ENCODE measurements around the gene AGAP3. TPM values are rescaled to one million over a fixed set of nuclear protein-coding genes. Genes with fewer than 3 reads are reported as not detected.

Gene AGAP3
- polyA plus RNA-seq, 1 of the 3 experiments (the other 2 are of a cell fraction): 126 TPM

DNA sequence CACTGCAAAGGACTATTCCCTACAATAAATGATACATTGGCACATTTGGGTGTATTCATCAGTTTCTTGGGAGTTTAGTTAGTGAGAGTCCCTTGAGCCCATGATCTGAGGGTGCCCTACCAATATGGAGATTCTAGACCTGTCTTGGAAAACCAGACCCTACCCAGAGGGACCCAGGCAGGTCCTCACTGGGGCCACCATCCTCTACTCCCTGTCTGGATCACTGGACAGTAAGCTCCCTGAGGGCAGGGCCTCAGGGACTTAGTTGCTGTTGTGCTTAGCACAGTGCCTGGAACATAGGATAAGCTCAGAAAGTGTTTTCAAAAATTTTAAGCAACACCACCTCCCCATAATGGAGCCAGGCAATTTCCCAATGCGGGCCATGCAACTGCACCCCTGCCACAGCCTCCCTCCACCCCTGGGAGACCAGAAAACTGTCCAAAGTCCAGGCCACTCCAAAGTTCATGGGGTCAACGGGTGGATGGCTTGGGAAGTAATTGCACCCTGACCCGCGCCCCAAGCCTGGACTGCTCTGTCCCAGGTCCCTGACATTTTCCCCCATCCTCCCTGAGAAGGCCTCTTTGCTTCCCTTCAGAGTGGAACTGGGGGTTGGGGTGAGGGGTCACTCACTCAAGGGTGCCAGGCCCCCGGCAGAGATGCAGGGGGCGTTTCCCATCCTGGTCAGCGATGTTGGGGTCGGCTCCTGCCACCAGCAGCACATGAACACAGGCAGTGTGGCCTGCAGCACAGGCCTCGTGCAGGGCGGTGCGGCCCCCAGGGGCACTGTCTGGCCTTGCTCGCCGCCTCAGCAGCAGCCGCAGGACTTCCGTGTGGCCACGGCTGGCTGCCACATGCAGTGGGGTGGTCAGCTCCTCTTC is 99.7 kb downstream of the AGAP3 start:
- DNase-seq: no peak
- no peak overlapping the region for H3K9ac ChIP-seq
- H4K20me1 ChIP-seq (ENCODE audit: insufficient read depth): no peaks in the 10 kb centered on the region
- no peaks in the 10 kb centered on the region for H3K9me3 ChIP-seq
- H3K27me3 ChIP-seq (ENCODE audit: insufficient read depth): peaks cover 50% of the 10 kb centered on the region
- WGBS (ENCODE audit: low lambda C conversion rate): 75% methylated on average over 9 of the region's 16 CpGs
- H3K27ac ChIP-seq (ENCODE audit: low read depth in 2 of 2, low read length in 1 of 2): no peak overlapping the region
- POLR2A ChIA-PET: no interaction called here
- no peak overlapping the region for H3K4me2 ChIP-seq
- CTCF ChIA-PET: interaction anchor here (1.2 kb wide), 1 partner anchor 62 kb away, joined by 4 read pairs; no protein-coding TSS in a partner anchor
- no peaks in the 10 kb centered on the region for H3F3A ChIP-seq (replicated peaks; ENCODE audit: insufficient read depth)
- H3K36me3 ChIP-seq (replicated peaks in 1 of 2; ENCODE audit: control insufficient read depth in 1 of 2, insufficient read depth in 2 of 2, low read length in 1 of 2): no peaks in the 10 kb centered on the region
- H3K4me1 ChIP-seq (ENCODE audit: control insufficient read depth in 1 of 2, insufficient read depth in 2 of 2, low read depth in 1 of 2, low read length in 1 of 2): no peaks in the 10 kb centered on the region
- no peaks in the 10 kb centered on the region for H3K79me2 ChIP-seq (ENCODE audit: insufficient read depth)
- no peak overlapping the region for H2AFZ ChIP-seq (ENCODE audit: low read depth)
- no peaks in the 10 kb centered on the region for H3K9me2 ChIP-seq
- TF ChIP-seq GABPA (IDR thresholded peaks at IDR 0.05; ENCODE audit: low read depth) (no peak), ZBTB33 (IDR thresholded peaks at IDR 0.05; ENCODE audit: borderline replicate concordance, low read depth) (no peak), CTCF (IDR thresholded peaks at IDR 0.05) (no peak), POLR2AphosphoS5 (IDR thresholded peaks at IDR 0.05; ENCODE audit: low read depth, low read length) (no peak), TEAD4 (IDR thresholded peaks at IDR 0.05; ENCODE audit: borderline replicate concordance, insufficient read depth) (no peak), FOXJ3 (CRISPR knock-in tag; IDR thresholded peaks at IDR 0.05) (no peak), EP300 (IDR thresholded peaks at IDR 0.05; ENCODE audit: borderline replicate concordance in 1 of 2, low read depth in 1 of 2, low read length in 1 of 2) (no peak), USF1 (IDR thresholded peaks at IDR 0.05; ENCODE audit: borderline replicate concordance, low read depth) (no peak), RAD21 (IDR thresholded peaks at IDR 0.05; ENCODE audit: low read length) (no peak), RXRA (IDR thresholded peaks at IDR 0.05; ENCODE audit: borderline replicate concordance, low read depth) (no peak), YY1 (IDR thresholded peaks at IDR 0.05; ENCODE audit: low read depth) (no peak)
- TF ChIP-seq, protein P1, sequence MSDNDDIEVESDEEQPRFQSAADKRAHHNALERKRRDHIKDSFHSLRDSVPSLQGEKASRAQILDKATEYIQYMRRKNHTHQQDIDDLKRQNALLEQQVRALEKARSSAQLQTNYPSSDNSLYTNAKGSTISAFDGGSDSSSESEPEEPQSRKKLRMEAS (IDR thresholded peaks at IDR 0.05; ENCODE audit: low read depth): no peak
- H3K4me3 ChIP-seq (ENCODE audit: low read depth in 2 of 2, low read length in 1 of 2): no peak overlapping the region

Data from SK-N-SH (cell line).